Stomach (tissue), 9 donors: ENCODE data around the gene SMIM43. TPM values are rescaled to one million over a fixed set of nuclear protein-coding genes. Genes with fewer than 3 reads are reported as not detected.
A peak's percentile ranks its signal among the peaks of the same experiment; 100 is the strongest.

Source experiments
- DNase-seq, 2 donors: peaks; one replicate each; pipeline versions ENCODE4 v3.0.0 to v3.0.0-alpha.2; 2013 to 2019
- H3K27ac ChIP-seq, 5 donors: fragments of 200-600 bp in 4 of 5; sonication (generic) in 4 of 5; one replicate each; pipeline ENCODE4 v1.5.1; 2013 to 2019; ENCODE audit warnings: mild to moderate bottlenecking in 1 of 5, moderate library complexity in 1 of 5
- H3K27me3 ChIP-seq, 3 donors: fragments of 200-600 bp; sonication (generic); one replicate each; pipeline ENCODE4 v1.5.1; 2017 to 2019; ENCODE audit warnings: mixed run types in 1 of 3
- H3K36me3 ChIP-seq, 4 donors: fragments of 200-600 bp; sonication (generic); 1 replicate in 3 of 4; 2 replicates in 1 of 4; pipeline ENCODE4 v1.5.1; 2016 to 2019
- H3K4me1 ChIP-seq, 4 donors: fragments of 200-600 bp; sonication (generic); one replicate each; pipeline ENCODE4 v1.5.1; 2016 to 2019
- H3K4me3 ChIP-seq, 4 donors: fragments of 200-600 bp; sonication (generic) in 3 of 4; one replicate each; pipeline ENCODE4 v1.5.1; 2016 to 2019; ENCODE audit warnings: mild to moderate bottlenecking in 1 of 4
- H3K9me3 ChIP-seq, 4 donors: fragments of 200-600 bp; sonication (generic); one replicate each; pipeline ENCODE4 v1.5.1; 2016 to 2019
- CTCF ChIP-seq, 7 experiments: fragments of 450-650 bp in 4 of 7; fragments of 200-600 bp in 3 of 7; sonication (generic) in 3 of 7; IDR thresholded peaks; one replicate each; pipeline ENCODE4 v1.5.1; 2016 to 2019; ENCODE audit warnings: antibody characterized with exemption in 7 of 7, control low read depth in 2 of 7, mild to moderate bottlenecking in 1 of 7
- EP300 ChIP-seq: sonication (generic); formaldehyde crosslinking; IDR thresholded peaks from one replicate; pipeline ENCODE4 v1.6.1; 2017; ENCODE audit warnings: antibody characterized with exemption
- POLR2A ChIP-seq, 4 donors: fragments of 450-650 bp; IDR thresholded peaks; one replicate each; pipeline ENCODE4 v1.6.1; 2016; ENCODE audit warnings: antibody characterized with exemption in 4 of 4, control low read depth in 2 of 4, mild to moderate bottlenecking in 1 of 4, moderate library complexity in 1 of 4
- POLR2AphosphoS5 ChIP-seq, 3 donors: sonication (generic); formaldehyde crosslinking; IDR thresholded peaks; one replicate each; pipeline ENCODE4 v1.6.1; 2016; ENCODE audit warnings: antibody characterized with exemption in 3 of 3
- WGBS, 5 donors: extraction: QIAGEN DNeasy Blood & Tissue Kit in 3 of 5; methylation state at CpG; one replicate each; pipeline versions ENCODE4 v1.1.5 to v1.1.7; 2013 to 2018; 5-methylcytosine and 5-hydroxymethylcytosine counted together
- intact Hi-C: fragments of 100-400 bp; cut with DNase I; formaldehyde crosslinking; loops from one replicate; pipeline ENCODE4 v1.15.1; 2023; ENCODE audit warnings: low total_unique reads
- polyA plus RNA-seq, 3 donors: library from polyadenylated mRNA; stranded (reverse); fragments of 200-250 nt; gene quantifications; one replicate each; pipeline ENCODE4 v1.2.3, GENCODE V29; 2013
- total RNA-seq, 5 donors: library from RNA; depleted of rRNA; stranded (reverse); fragments of >200 nt; gene quantifications; one replicate each; pipeline versions ENCODE4 v1.1.0 to v1.2.3, GENCODE V29; 2014 to 2016
- donor health status: healthy with polysubstance abuse.
- donor health status: Bipolar disorder and iron deficiency.
- donor health status: healthy.

SMIM43 gene
- total and polyA plus RNA-seq, 8 donors, result 0.10 to 0.31 (median 0.18) TPM; not detected in 5

- peaks cover 7 to 13% (median 10%) of the 10 kb centered on the region in 4 donors for H3K4me1 ChIP-seq
- no peak overlapping the region for H3K4me3 ChIP-seq
- H3K36me3 ChIP-seq, result no peaks in the 10 kb centered on the region
- peaks cover 8 to 42% (median 25%) of the 10 kb centered on the region in 3 donors for H3K27me3 ChIP-seq
- H3K27ac ChIP-seq, result no peak overlapping the region
- intact Hi-C loops, result no loop called here
- WGBS, 5 donors, result 67 to 86% (median 76%) methylated on average over 9 of the region's 9 CpGs
- H3K9me3 ChIP-seq, result no peaks in the 10 kb centered on the region
- no peak for DNase-seq
- no peak for TF ChIP-seq EP300
- TF ChIP-seq CTCF (IDR thresholded peaks at IDR 0.05), result no peak
- TF ChIP-seq POLR2AphosphoS5 (IDR thresholded peaks at IDR 0.05), result no peak
- no peak for TF ChIP-seq POLR2A (IDR thresholded peaks at IDR 0.05)
These were observed 1.1 kb upstream of the SMIM43 start for GRCh38 chr4:121765971-121766538.

GRCh38 chr4:121765368-121765705, 373 bp upstream of the SMIM43 start:
- no peak for TF ChIP-seq POLR2A (IDR thresholded peaks at IDR 0.05)
- no peak for TF ChIP-seq POLR2AphosphoS5 (IDR thresholded peaks at IDR 0.05)
- TF ChIP-seq EP300, result no peak
- no peak for TF ChIP-seq CTCF (IDR thresholded peaks at IDR 0.05)
- WGBS, 5 donors, result 10 to 27% (median 15%) methylated on average over 9 to 16 of the region's 16 CpGs
- H3K27me3 ChIP-seq, result peaks cover 8 to 45% (median 25%) of the 10 kb centered on the region in 3 donors

DNA sequence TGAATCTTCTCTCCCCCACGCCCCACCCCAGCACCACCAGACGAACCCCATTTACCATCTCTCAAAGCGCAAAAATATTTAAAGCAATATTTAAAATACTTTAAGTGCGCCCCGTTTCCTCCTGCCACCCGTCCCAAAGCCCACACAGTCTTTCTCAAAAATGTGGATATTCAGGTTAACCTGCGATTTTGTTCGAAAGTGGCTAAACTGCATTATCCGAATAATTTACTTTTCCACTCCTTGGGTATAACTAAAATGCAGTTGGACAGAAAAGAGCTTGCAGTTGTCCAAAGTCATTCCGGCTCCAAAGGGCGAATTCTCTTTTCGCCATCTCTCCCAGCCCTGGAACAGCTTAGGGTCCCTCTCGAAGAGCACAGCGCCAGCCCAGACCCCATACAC, 662 bp downstream of the SMIM43 start:
- H3K36me3 ChIP-seq, result no peaks in the 10 kb centered on the region
- WGBS, 5 donors, result 16 to 26% (median 21%) methylated on average over 14 of the region's 14 CpGs
- DNase-seq, result no peak
- intact Hi-C loops, result no loop called here
- peak overlapping the region; percentile 26 to 45 (median 39) for H3K4me3 ChIP-seq
- peaks cover 7 to 13% (median 10%) of the 10 kb centered on the region in 4 donors for H3K4me1 ChIP-seq
- peaks cover 8 to 43% (median 25%) of the 10 kb centered on the region in 3 donors for H3K27me3 ChIP-seq
- H3K27ac ChIP-seq, result no peak overlapping the region
- TF ChIP-seq EP300 (no peak), CTCF (IDR thresholded peaks at IDR 0.05) (no peak)
- H3K9me3 ChIP-seq, result no peaks in the 10 kb centered on the region

More at GRCh38 chr4:121765368-121765705, 373 bp upstream of the SMIM43 start:
- Histone ChIP-seq H3K36me3 (no peaks in the 10 kb centered on the region), H3K4me1 (peaks cover 7 to 13% (median 10%) of the 10 kb centered on the region in 4 donors), H3K9me3 (no peaks in the 10 kb centered on the region), H3K27ac (no peak overlapping the region), H3K4me3 (peak overlapping the region; percentile 26 to 45 (median 39))
- intact Hi-C loops, result no loop called here
- DNase-seq, result no peak

GRCh38 chr4:121760205-121760604, 4.8 kb downstream of the SMIM43 start:
- no peak overlapping the region for H3K27ac ChIP-seq
- no peaks in the 10 kb centered on the region for H3K9me3 ChIP-seq
- no peak overlapping the region for H3K4me3 ChIP-seq
- TF ChIP-seq CTCF (IDR thresholded peaks at IDR 0.05) (no peak), POLR2AphosphoS5 (IDR thresholded peaks at IDR 0.05) (no peak), EP300 (no peak), POLR2A (IDR thresholded peaks at IDR 0.05) (no peak)
- intact Hi-C loops, result no loop called here
- no peaks in the 10 kb centered on the region for H3K36me3 ChIP-seq
- peaks cover 8 to 28% (median 17%) of the 10 kb centered on the region in 3 donors for H3K27me3 ChIP-seq
- DNase-seq, result no peak
- WGBS, 5 donors, result 49 to 74% (median 61%) methylated on average over 3 of the region's 3 CpGs
- H3K4me1 ChIP-seq, result peaks cover 7 to 10% (median 8%) of the 10 kb centered on the region in 4 donors
